Measurements from ENCODE around the gene KHDC1. TPM values are rescaled to one million over a fixed set of nuclear protein-coding genes. Genes with fewer than 3 reads are reported as not detected.

Gene KHDC1
- total and polyA plus RNA-seq, 2 of the 8 experiments (the other 6 are each of a cell fraction or from before 2014, with no cell fraction given): 4.3 to 7.3 TPM

- H3K18ac ChIP-seq (ENCODE audit: extremely low read depth, low read length): no peak overlapping the region
- H3K23ac ChIP-seq (ENCODE audit: insufficient read length): no peak overlapping the region
- no peak for TF ChIP-seq SUZ12 (IDR thresholded peaks at IDR 0.05; ENCODE audit: low read length)
- no peak for TF ChIP-seq RFX5 (IDR thresholded peaks at IDR 0.05; ENCODE audit: borderline replicate concordance, low read depth, low read length)
- TF ChIP-seq ATF2 (IDR thresholded peaks at IDR 0.05; ENCODE audit: low read length): no peak
- TF ChIP-seq E2F6 (IDR thresholded peaks at IDR 0.05): no peak
- no peak for TF ChIP-seq NRF1 (IDR thresholded peaks at IDR 0.05; ENCODE audit: low read depth, low read length)
- TF ChIP-seq MAFK (IDR thresholded peaks at IDR 0.05; ENCODE audit: low read depth, low read length): no peak
- TF ChIP-seq SIX5 (IDR thresholded peaks at IDR 0.05; ENCODE audit: low read depth, low read length): no peak
- no peak for TF ChIP-seq MAX (IDR thresholded peaks at IDR 0.05)
- no peak for TF ChIP-seq FOSL1 (IDR thresholded peaks at IDR 0.05; ENCODE audit: insufficient read depth, low read depth, low read length)
- no peak for TF ChIP-seq EZH2 (IDR thresholded peaks at IDR 0.05; ENCODE audit: low read depth, low read length, severe bottlenecking)
- TF ChIP-seq KDM1A (IDR thresholded peaks at IDR 0.05; ENCODE audit: borderline replicate concordance, low read length): no peak
- no peaks in the 10 kb centered on the region for H3K79me2 ChIP-seq (ENCODE audit: control insufficient read depth in 1 of 2, insufficient read depth in 2 of 2, low read length in 2 of 2)
- H2BK20ac ChIP-seq (ENCODE audit: low read length): no peak overlapping the region
- no peaks in the 10 kb centered on the region for H3K23me2 ChIP-seq (ENCODE audit: low read depth, low read length)
- H3K56ac ChIP-seq (replicated peaks; ENCODE audit: insufficient read length, low read depth, low read length): no peak overlapping the region
- no peak overlapping the region for H3K9ac ChIP-seq (replicated peaks in 1 of 4; ENCODE audit: extremely low read depth in 1 of 4, low read depth in 3 of 4, low read length in 3 of 4)
- H3K27me3 ChIP-seq (replicated peaks in 1 of 4; ENCODE audit: control insufficient read depth in 3 of 4, extremely low read depth in 1 of 4, insufficient read depth in 3 of 4, low read length in 3 of 4): no peaks in the 10 kb centered on the region
- no peak overlapping the region for H3K4me3 ChIP-seq (ENCODE audit: extremely low read depth in 1 of 4, insufficient read depth in 2 of 4, low read depth in 3 of 4, low read length in 4 of 4)
- H4K91ac ChIP-seq (replicated peaks; ENCODE audit: insufficient read length, low read length): no peak overlapping the region
- H3K36me3 ChIP-seq (ENCODE audit: control insufficient read depth in 2 of 4, insufficient read depth in 4 of 4, low read length in 3 of 4): no peaks in the 10 kb centered on the region
- H3K4ac ChIP-seq (replicated peaks; ENCODE audit: insufficient read length, low read depth, low read length): no peak overlapping the region
- no peak overlapping the region for H2BK120ac ChIP-seq (replicated peaks; ENCODE audit: low read depth, low read length)
- ChIA-PET CTCF (ENCODE audit: partially characterized antibody) (interaction anchor here (0.7 to 1.9 kb wide), 3 partner anchors 14 to 94 kb away, joined by 3 to 7 read pairs (median 3); no protein-coding TSS in a partner anchor), POLR2A (ENCODE audit: partially characterized antibody) (no interaction called here)
- DNase-seq (ENCODE audit: low read depth in 1 of 2, low spot score in 2 of 2) (no peak), FAIRE-seq (peak; percentile 69)
- H2BK12ac ChIP-seq (ENCODE audit: low read depth, low read length): no peak overlapping the region
- H3K27ac ChIP-seq (ENCODE audit: low read depth, low read length): no peak overlapping the region
- H3K4me2 ChIP-seq (ENCODE audit: insufficient read depth in 1 of 2, low read depth in 2 of 2, low read length in 2 of 2): no peak overlapping the region
- H4K20me1 ChIP-seq (replicated peaks in 1 of 2; ENCODE audit: control insufficient read depth in 1 of 2, insufficient read depth in 2 of 2, low read length in 2 of 2): no peaks in the 10 kb centered on the region
- H3K79me1 ChIP-seq (ENCODE audit: low read depth, low read length): no peaks in the 10 kb centered on the region
- H2BK5ac ChIP-seq (ENCODE audit: low read depth, low read length): no peak overlapping the region
- no peak overlapping the region for H3K14ac ChIP-seq (ENCODE audit: insufficient read length)
- no peak overlapping the region for H2AK5ac ChIP-seq (ENCODE audit: low read depth, low read length)
- no peaks in the 10 kb centered on the region; a peak in 1 of 7 replicates for H3K4me1 ChIP-seq (replicated peaks in 1 of 4; ENCODE audit: control insufficient read depth in 3 of 4, insufficient read depth in 4 of 4, low read length in 3 of 4)
- H4K8ac ChIP-seq (ENCODE audit: extremely low read depth, insufficient read depth, low read length): no peak overlapping the region
- H2AFZ ChIP-seq (ENCODE audit: low read length): no peak overlapping the region
- no peak overlapping the region for H4K5ac ChIP-seq (ENCODE audit: insufficient read length, low read depth, low read length)
- 84% methylated on average over 1 of the region's 1 CpG; no CpG with 5 or more reads in 1 of the 2 experiments for WGBS, 2 experiments (ENCODE audit: extremely low coverage in 1 of 2, insufficient coverage in 1 of 2, insufficient read length in 1 of 2, insufficient replicate concordance in 2 of 2, low coverage in 1 of 2, low lambda C conversion rate in 2 of 2, missing lambda C conversion rate in 1 of 2)
- no peaks in the 10 kb centered on the region for H3K9me3 ChIP-seq (ENCODE audit: insufficient read depth in 2 of 2, low read depth in 1 of 2, low read length in 1 of 2)
- no peak overlapping the region for H2BK15ac ChIP-seq (ENCODE audit: low read length)
These were observed 31.0 kb downstream of the KHDC1 start for GRCh38 chr6:73231986-73232391.

Data from H1 (cell line).